ENCODE measurements around the gene MIEF1.

MIEF1 gene

DNA sequence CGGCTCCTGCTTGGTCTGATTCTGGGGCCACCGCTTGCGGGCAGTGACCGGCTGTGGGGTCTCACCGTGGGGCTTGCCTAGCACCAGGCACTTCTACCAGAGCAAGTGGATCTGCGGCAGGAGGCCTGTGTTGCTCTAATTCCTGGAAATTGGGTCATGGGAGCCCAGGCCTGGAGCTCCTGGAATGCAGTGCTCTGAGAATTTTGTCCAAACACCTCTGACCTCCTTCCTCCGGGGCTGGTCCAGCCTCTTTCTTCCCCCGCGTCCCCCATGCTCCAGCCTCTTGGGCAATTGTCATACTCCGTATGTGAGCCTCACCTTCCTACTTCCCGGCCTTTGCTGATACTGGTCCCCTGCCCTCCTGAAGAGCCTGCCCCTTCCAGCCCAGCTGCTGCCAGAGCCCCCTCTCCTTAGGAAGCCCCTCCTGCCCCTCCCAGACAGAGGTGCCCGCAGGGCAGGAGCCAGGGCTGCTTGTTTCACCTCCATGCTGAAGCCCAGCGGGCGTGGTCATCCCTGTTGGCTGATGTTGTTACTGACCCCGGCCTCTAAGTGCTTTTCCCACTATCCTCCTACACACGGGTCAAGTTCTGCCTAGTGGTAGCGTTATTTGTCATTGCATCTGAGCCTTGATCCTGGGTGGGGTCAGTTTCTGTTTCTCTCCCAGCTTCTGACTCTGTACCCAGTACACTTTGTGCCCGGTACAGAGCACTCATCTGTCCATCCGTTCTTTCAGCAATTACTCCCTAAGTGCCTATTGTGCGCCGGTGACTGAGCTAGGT lies 35.7 kb upstream of the MIEF1 start:
- TF ChIP-seq, protein P1, sequence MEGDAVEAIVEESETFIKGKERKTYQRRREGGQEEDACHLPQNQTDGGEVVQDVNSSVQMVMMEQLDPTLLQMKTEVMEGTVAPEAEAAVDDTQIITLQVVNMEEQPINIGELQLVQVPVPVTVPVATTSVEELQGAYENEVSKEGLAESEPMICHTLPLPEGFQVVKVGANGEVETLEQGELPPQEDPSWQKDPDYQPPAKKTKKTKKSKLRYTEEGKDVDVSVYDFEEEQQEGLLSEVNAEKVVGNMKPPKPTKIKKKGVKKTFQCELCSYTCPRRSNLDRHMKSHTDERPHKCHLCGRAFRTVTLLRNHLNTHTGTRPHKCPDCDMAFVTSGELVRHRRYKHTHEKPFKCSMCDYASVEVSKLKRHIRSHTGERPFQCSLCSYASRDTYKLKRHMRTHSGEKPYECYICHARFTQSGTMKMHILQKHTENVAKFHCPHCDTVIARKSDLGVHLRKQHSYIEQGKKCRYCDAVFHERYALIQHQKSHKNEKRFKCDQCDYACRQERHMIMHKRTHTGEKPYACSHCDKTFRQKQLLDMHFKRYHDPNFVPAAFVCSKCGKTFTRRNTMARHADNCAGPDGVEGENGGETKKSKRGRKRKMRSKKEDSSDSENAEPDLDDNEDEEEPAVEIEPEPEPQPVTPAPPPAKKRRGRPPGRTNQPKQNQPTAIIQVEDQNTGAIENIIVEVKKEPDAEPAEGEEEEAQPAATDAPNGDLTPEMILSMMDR (IDR thresholded peaks at IDR 0.05; ENCODE audit: low read depth, low read length, missing control alignments), result no peak
- no peak overlapping the region for H3K4me3 ChIP-seq (replicated peaks; ENCODE audit: low read depth, low read length)
- DNase-seq (ENCODE audit: extremely low read depth, low read depth), result no peak

DNA sequence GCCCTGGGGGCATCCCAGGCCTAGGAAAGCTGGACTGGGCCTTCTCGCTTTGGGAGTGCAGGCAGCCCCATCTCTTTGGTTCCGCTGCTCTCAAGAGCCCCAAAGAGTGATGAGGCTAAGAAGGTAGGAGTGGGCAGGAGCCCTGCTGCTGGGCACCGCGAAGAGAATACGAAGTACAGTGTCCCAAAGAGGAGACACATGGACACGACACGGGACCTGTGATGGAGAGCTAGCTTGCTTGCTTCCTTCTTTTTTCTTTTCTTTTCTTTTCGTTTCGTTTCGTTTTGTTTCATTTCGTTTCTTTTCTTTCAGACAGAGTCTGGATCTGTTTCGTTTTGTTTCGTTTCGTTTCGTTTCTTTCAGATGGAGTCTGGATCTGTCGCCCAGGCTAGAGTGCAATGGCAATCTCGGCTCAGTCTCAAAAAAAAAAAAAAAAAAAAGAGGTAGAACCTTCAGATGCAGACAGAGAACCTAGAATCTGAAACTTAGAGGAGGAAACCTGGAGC lies 34.6 kb upstream of the MIEF1 start:
- TF ChIP-seq, protein P1 (IDR thresholded peaks at IDR 0.05; ENCODE audit: low read depth, low read length, missing control alignments), result no peak
- H3K4me3 ChIP-seq (replicated peaks; ENCODE audit: low read depth, low read length), result no peak overlapping the region
- DNase-seq (ENCODE audit: extremely low read depth, low read depth), result no peak

DNA sequence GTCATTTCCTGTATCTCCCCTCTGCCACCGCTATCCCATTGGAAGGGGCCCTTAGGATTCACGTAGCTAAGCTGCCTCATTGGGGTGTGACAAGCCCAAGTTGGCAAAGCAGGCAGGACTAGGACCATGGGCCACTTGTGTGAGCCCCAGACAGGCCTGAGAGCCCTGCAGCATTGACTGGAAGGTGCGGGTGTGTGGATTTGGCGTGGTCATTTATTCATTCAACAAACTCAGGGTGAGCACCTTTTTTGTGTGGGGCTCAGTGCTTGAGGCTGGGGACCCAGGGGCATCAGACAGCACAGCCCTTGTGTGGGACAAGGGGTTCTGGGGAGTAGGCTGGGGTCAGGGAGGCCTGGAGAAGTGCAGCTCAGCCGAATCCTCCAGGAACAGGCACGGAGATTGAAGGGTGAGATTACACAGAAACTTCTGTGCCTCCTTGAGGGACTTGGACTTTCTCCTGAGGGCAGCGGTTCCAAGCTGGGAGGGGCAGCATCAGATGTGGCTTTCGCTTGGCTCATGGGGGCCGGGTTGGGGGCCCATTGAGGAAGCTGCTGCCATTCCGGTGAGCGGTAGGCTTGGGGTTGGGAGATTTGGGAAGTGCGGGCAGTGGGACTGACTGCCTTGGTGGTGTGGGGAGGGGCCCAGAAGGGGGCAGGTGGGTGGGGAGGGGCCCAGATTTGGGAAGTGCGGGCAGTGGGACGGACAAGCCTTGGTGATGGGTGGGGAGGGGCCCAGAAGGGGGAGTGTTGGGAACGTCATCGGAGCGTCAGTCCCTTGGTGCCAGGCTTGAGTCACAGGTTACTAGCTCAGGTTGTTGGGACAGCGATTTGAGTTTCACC lies 33.4 kb upstream of the MIEF1 start:
- TF ChIP-seq, protein P1 (IDR thresholded peaks at IDR 0.05; ENCODE audit: low read depth, low read length, missing control alignments), result no peak
- no peak for DNase-seq (ENCODE audit: extremely low read depth, low read depth)
- H3K4me3 ChIP-seq (replicated peaks; ENCODE audit: low read depth, low read length), result no peak overlapping the region

DNA sequence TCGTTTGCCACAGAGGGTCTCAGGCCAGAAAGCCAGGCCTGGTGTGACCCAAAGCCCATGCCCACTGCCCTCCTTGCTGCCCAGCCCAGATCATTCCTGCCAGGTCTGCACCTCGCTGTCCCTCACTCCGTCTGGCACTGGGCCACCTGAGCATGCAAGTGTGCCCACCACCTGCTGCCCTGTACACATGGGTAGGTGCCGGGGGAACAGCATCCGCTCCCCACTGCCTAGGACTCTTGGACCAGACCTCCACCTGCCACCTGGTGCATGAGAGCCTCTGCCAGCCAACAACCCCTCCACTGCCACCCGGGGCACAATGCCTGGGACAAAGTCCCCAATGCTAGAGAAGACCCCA lies 32.8 kb upstream of the MIEF1 start:
- DNase-seq (ENCODE audit: extremely low read depth, low read depth), result no peak
- TF ChIP-seq, protein P1 (IDR thresholded peaks at IDR 0.05; ENCODE audit: low read depth, low read length, missing control alignments), result no peak
- no peak overlapping the region for H3K4me3 ChIP-seq (replicated peaks; ENCODE audit: low read depth, low read length)

DNA sequence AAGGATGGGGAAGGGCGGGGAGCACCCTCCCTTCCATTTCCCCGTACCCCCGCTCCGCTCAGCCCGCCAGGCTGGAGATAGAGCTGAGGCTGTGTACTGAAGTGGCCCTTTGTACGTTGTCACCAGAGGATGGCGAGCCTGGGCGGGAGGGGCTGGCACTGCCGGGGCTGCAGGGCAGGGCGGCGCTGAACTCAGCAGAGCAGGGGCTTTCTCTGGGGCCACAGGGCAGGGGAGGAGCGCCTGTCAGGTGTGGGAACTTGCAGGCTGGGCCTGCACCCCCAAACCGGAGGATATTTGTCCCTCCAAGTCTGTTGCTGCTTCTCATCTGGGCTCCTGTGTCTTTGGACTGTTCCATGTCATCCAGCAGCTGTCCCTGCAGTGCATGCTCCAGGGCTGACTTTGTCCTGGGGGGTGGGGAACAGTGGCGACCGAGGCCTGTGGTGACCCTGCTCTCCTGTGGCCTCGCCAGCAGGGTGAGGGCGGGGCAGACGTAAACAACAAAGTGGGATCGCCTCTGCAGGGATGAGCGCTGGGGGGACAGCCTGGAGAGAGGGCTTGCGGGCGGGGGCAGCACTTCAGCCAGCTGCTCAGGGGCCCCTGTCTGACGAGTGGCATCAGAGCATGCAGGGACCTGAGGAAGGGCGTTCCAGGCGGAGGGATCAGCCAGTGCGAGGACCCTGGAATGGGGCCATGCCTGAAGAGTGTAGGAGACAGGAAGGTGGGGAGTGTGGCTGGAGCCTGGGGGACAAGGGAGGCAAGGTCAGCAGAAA lies 32.2 kb upstream of the MIEF1 start:
- no peak overlapping the region for H3K4me3 ChIP-seq (replicated peaks; ENCODE audit: low read depth, low read length)
- DNase-seq (ENCODE audit: extremely low read depth, low read depth), result no peak
- TF ChIP-seq, protein P1 (IDR thresholded peaks at IDR 0.05; ENCODE audit: low read depth, low read length, missing control alignments), result no peak

DNA sequence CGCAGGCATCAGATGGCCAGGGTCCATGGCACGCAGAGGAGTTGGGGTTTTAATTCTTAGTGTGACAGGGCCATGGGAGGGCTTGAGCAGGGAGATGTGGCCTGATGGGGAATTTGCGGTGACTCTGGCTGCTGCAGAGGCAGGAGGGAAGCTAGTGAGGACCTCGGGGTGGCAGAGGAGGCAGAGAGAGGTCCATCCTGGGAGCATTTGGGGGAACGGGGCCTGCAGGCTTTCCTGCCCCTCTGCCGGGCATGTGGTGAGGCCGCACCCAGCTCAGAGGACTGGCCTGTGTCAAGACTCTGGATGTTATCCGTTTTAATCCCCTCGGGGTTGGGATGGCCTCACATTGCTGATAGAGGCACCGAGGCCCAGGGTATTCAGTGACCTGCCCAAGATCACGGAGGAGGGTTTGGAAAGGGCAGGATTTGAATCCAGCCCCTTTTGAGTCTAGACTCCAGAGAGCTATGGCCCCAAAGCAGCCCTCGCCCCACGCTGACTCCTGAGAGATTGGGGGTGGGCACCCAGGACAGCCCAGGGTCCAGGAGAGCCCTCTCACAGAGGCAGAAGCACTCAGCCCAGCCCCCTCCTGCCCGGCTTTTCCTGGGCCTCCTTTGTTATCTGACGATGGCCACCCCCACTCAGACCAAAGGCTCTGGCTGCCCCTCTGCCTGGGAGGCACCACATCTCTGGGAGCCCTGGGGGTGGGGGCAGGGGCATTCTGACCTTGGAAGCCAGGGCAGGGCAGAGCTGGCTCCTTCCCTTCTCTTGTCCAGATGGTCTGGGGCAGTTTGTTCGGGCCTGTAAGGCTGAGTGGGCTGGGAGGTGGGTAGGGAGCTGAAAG lies 31.4 kb upstream of the MIEF1 start:
- no peak for DNase-seq (ENCODE audit: extremely low read depth, low read depth)
- TF ChIP-seq, protein P1 (IDR thresholded peaks at IDR 0.05; ENCODE audit: low read depth, low read length, missing control alignments), result no peak
- H3K4me3 ChIP-seq (replicated peaks; ENCODE audit: low read depth, low read length), result no peak overlapping the region
